ENCODE results near the gene ZBP1.

ZBP1 gene, protein sequence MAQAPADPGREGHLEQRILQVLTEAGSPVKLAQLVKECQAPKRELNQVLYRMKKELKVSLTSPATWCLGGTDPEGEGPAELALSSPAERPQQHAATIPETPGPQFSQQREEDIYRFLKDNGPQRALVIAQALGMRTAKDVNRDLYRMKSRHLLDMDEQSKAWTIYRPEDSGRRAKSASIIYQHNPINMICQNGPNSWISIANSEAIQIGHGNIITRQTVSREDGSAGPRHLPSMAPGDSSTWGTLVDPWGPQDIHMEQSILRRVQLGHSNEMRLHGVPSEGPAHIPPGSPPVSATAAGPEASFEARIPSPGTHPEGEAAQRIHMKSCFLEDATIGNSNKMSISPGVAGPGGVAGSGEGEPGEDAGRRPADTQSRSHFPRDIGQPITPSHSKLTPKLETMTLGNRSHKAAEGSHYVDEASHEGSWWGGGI

DNA sequence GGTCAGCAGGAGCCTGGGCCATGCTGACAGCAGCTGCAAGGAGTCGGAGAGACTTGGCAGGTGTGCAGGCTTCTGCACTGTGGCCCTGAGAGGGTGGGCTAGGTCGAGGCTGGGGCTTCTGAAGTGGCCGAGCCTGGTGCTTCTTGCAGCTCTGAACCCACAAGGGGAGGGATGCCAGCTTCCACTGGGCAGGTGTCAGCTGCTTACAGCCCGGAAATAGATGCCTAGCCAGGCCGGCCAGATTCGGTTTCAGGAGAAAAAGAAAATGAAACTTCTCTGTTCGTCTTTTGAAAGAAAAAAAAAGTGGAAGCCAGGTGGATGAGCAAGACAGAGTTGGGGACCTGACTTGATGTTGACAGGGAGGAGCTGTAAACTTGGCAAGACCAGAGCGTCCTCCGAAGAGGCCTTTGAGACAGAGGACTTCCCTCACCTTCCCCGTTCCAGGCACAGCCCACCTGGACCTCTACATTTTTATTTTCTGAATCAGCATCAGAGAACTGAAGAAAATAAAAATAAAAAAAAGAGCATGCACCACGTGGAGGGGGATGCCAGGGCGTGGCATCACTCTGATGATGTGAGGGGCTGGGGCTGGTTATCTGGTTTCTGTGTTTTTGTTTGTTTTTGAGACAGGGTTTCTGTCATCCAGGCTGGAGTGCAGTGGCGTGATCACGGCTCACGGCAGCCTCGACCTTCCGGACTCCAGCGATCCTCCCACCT, at the start of gene ZBP1:
TSS of gene ZBP1 (minus strand) at position 153 of the 717 bp plus-strand sequence. CDS start at position 22, 131 bp downstream.
- DNase-seq = no peak

DNA sequence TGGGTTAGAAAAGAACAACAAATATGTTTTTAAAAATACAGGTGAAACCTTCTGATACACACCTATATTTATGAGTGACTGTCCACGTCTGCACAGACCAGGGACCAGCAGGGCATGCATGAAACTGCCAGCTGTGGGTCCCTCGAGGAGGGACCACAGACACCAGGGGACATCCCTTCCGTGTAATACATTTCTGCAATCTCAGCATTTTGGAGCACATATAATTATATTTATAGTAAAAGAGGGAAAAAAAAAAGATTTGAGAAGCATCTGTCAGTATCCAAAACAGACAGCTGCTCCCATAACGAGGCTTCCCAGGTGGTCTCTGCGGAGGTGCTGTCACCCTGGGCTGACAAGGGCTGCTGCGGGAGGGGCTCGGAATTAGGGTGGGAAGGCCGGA, 49.4 kb upstream of the ZBP1 start:
- DNase-seq = no peak

DNA sequence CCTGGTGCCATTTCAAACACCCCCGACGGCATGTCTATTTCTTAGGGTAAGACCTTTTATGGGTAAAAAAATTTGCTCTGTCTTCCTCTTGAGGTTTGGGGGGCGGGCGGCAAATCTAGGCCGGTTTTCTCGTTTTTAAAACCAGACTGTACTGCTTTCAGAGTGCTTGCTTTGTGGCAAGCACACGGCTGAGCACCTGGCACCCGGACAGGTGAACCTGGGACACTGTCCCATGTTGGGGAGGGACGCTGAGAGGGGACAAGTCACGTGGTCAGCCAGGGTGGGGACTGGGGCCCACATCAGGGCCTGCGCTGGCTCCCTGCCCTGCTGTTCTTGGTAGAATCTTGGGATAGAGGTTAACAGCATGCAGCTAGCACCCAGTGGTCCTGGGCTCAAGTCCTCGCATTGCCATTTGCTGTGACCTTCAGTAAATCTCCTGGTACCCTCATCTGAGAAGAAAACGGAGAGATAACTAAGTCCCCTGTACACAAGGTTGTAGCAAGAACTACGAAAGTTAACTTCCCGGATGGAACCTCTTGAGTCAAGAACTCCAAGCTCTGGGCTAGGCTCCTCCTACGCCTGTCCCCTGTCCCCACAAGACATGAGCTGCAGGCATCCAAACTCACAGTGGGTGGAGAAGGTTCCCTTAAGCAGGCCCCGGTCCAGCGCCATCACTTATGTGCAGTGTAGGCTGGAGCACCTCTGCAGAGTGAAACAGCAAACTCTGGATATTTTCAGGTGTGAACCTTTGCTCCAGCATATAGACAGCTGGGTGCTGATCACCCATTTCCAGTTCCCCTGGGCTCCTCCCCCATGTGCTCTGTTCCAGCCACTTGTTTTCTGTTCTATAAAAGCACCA, 47.9 kb upstream of the ZBP1 start:
- no peak for DNase-seq

DNA sequence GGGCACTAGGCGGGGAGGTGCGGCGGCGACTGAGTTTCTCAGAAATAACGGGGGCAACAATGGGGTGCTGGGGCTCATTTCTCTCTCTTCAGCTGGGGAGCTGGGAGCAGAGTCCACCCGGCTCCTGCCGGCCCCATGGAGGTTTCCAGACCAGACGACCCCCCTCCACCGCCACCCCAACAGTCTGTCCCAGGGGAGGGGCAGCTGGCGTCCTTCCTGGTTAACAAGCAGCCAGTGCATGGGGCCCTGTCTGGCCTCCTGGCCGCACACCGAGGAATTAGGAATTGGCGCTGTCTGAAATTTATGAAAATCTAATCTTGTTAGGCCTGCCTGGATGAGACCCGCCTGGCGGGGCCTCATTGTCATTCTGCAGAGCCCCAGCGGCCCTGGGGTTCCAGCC, 47.2 kb upstream of the ZBP1 start:
- DNase-seq = no peak

DNA sequence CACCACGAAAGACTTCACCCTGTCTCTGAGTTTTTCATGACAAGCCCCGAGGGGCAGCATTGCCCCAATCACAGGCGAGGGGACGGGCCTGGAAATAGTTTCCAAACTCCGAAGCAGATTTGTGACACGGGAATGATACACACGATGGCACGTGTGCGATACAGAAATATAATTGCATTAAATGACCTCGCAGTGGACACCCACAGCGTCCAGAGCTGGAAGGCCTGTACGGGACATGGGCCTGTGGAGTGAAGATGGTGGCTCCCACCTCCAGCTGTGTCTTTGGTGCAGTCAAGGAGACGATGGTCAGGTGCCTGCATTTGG, 46.6 kb upstream of the ZBP1 start:
- DNase-seq = no peak

DNA sequence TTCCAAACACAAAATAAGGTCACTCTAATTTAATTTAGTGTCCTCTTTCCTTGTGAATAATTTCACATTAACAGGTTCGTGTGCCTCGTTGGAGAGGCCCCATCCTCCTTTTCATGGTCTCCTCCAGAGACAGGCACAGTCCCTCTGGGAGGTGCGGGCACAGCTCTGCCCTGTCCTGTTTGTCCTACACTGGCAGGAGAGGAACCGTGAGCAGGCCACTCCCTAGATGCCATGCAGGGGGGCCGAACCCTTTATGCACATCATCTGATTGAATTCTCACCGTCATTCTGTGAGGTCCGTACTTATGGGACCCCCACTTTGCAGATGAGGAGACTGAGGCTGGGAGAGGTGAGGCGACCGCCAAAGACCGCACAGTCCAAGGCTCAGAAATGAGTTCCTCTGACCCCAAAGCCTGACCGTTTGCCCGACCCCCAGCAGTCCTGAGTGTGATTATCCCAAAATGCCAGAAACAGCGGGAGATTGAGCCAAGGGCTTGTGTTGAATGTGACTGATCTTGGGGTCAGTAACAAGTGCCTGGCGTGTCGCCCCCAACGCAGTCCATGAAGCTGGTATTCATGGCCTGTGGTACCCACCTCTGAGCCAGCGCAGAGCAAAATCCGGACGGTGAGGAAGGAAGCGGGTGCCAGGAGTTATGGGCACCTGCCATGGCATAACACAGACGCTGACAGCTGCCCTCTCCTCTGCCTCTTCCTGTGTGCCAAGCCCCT, 46.0 kb upstream of the ZBP1 start:
- no peak for DNase-seq

DNA sequence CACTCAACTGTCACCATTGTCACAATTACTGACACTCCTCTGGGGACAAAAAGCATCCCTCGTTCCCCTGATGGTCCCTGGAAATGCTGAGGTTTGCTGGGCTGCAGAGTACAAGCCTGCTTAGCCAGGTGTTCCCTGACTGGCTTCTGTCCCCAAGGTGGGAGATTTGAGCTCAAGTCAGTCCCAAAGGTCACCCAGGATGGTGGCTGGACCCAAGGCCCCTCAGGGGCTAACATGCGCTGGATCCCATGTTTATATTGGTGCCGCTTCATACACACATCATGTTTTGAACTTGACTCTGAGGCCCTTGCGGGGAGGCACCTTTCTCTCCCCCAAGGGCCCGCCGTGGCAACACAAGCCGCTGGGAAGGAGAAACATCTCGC, 45.4 kb upstream of the ZBP1 start:
- no peak for DNase-seq

DNA sequence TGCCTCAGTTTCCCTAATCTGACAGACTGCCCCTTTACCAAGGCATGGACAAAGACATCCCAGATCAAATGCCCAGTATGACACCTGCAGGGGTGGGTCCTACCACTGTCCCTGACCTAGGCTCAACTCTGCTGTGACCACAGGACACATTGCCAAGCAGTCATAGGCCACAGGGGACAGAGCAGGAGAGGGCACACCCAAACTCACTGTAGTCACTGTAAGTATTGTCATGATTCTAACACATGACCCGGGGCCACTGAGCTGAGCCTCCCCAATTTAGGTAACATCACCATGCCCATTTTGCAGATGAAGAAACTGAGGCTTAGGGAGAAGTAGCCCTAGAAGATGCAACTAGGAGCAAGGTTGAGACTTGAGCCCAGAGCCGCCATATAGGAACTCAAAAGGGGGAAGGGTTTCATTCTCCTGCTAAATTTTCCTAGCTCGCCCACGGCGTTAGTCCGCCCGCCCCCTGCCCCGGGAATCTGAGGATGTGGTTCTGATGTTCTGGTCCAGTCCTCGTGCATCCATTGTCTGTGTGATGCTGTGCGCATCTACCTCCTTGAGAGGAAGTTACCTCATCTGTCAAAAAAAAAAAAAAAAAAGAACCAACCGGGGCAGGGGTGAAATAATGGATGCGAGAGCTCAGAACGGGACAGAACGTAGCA, 44.8 kb upstream of the ZBP1 start:
- no peak for DNase-seq

DNA sequence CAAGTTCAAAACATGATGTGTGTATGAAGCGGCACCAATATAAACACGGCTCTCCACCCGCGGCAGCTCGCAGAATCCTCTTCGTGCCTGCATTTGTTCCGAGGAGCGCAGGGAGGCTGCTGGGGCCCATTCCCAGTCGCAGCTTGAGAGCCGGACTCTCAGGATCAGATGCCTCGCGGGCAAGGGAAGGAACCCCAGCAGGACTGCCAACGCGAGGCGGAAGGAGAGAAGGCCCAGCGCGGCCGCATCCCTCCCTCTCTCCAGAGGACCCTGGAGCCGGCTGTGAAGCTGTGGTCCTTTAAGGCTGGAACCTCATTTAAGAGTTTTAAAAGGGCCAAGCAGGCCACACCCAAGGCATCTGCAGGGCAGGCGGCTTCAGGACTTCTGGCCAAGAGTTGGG, 44.2 kb upstream of the ZBP1 start:
- DNase-seq = no peak

DNA sequence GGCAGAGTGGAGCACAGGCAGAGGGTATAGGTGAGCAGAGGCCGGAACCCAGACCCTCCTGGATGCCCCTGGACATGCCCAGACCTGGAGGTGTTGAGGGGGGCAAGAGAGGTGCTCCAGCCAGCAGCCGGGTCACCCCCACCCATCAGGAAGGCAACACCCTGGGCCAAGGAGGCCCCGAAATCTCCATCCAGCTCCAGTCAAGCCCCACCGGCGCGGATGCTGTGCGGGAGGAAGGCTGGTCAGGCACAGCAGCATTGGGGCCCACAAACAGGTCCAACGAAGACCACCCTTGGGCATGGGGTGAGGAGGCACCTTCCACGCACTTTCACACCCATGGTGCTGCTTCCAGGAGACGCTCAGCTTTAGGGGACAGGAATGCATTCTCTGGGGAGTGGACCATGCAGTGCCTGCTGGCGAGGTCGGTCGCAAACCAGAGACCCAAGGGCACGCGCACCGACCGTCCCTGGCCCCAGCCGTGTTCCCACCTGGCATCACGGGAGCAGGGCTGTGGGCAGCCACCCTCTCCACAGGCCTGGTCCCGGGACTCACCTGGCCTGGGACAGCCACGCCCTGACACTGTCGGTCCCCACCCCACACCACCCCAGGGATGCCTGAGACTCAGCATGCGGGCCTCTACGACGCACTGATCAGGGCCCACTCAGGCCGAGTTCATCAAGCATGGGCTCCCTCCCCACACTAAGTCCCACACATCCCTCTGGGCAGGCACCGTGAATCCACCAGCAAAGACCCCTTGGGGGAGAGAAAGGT, 43.6 kb upstream of the ZBP1 start:
- DNase-seq = no peak

DNA sequence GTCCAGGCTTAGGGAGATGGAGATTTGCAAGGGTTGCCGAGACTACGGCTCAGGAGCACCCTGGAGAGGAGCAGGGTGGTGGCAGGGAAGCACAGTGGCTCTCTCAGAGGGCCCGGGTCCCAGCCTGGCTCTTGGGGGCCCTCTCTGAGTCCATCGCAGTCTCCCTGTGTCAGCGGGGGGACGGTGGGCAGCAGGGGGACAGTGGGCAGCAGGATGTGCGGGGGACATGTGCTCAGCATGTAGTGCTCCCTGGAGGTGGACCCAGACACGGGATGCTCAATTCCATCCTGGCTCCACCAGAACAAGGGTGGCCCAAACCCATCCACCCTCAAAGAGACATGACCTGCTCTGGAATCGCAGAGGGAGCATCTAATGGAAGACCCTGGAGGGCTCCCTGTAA, 43.0 kb upstream of the ZBP1 start:
- no peak for DNase-seq

DNA sequence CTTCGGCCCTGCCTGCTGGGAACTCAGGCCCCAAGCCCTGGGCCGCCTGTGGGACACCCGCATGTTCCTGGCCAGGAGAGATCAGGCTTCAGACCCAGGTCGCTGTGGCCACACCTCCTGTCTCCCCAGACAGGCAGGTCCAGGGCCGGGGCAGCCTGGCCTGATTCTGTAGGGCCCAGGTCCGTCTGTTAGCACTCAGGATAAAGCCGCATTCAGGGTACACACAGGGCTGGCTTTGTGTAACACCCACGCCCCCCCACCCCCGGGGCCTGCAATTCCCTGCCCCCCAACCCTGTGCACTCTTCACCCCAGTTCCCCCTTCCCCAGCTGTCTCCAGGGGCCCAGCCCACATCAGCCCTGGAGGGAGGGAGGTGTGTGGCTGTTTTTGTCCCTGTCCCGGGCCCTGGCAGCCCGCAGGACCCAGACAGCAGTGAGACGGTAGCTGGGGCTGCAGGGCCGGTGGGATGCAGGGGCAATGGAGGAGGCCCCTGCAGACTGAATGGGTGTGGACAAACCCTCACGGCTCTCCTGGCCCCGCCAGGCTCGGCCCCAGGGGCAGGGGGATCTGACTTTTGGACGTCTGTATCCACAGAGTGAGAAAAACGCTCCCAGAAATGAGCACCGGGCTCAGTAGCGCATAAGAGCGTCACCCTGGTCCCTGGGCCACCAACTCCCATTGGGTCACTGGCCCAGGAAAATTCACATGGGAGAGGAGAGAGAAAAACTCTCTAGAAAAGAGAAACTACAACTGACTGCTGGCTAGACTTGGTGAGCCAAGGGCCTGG, 42.4 kb upstream of the ZBP1 start:
- DNase-seq = no peak

DNA sequence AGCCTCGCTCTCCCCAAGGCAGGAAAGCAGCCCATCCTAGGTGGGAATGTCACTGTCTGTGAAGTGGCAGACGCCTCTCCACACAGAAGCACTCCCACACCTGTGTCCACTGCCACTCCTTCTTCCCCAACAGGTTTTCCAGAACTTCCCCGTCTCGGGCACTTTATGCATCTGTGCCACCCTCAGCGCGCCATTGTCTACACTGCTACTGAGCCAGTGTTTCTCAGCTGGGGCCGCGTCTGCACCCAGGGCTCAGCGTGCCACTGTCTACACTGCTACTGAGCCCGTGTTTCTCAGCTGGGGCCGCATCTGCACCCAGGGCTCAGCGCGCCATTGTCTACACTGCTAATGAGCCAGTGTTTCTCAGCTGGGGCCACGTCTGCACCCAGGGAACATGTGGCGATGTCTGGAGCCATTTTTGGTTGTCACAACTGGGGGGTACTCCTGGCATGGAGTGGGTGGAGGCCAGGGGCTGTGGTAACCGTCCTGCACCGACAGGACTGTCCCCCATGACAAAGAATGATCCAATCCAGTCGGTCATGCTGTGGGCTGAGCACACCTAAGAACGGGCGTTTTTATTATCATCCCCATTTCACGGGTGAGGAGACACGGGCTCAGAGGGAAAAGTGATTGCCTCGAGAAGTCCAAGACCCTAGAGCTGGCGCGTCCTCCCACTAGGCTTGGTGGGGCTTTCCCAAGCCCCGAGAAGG, 41.7 kb upstream of the ZBP1 start:
- no peak for DNase-seq

DNA sequence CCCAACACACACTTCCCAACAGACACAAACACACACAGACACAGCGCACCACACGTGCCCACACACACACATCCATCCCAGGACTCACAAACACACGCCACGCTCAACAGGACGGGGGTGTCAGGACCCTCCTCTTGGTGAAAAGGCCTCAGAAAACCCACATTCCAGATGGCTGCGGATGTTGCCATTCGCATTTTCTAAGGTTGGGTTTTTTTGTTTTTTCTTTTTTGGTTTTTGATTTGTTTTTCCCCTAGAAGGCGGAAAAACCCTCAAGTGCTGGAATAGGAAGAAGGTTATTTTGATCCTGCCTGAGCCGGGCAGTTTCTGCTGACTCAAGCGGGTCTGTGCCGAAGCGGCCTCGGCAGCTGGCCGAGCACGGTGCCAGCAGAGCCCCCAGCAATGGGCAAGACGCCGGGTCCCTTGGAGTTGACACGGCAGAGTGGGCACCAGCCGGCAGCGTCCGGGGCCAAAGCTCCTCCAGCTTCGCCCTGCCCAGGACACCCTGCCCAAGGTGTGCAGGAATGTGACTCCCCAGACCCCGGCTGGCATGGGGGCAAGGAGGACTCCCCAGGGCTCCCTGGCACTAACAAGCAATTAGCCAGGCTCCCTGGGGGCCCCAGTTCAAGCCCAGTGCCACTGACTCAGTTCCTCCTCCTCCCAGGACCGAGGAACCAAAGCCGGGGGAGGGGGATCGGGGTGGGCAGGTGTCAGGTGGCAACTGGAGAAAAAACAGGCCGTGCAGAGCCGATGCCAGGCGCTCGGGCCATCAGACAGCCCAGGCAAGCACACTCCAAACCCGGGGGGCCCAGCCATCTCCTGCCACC, 40.9 kb upstream of the ZBP1 start:
- DNase-seq = no peak

DNA sequence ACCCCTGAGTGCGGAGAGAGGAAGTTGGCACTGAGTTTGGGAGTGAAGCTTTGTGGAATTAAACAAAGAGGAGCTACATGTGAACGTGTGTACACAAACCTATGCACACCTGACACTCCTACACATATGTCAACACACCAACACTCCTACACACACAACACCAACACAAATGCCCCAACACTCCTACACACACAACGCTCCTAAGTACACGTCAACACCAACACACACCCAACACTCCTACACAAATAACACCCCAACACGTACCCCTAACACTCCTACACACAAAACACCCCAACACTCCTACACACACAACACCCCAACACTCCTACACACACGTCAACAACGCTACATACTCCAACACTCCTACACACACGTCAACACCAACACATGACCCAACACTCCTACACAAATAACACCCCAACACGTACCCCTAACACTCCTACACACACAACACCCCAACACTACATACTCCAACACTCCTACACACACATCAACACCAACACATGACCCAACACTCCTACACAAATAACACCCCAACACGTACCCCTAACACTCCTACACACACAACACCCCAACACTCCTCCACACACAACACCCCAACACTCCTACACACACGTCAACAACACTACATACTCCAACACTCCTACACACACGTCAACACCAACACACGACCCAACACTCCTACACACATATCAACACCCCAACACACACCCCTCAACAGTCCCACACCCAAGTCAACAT, 40.1 kb upstream of the ZBP1 start:
- no peak for DNase-seq

DNA sequence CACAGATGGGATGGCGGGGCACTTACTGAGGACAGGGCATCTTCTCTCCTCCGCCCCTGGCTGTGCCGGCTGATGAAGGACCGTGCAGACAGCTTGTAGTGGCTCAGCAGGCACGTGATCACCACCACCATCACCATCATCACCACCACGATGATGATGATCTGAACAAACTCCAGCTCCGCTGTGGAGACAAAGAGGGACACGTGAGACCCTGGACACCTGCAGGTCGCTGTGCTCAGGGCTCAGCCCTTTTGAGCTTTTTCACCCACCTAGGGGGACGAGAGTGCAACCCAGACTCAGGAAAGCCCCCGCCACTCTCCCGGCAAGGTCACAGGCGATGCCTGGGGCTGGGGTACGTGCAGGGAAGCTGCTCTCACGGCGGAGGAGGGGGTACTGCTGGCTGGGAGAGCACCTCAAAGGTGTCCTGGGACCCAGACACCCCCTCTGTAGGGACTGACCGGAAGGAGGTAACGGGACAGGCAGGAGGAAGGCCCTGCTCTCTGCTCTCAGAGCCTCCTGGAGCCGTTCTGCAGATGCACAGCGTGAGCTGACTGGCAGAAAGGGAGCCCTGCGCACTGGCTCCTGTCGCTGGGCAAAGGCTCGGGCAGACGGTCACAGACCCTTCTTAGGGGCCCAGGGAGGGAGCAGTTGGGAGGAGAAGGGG, 39.4 kb upstream of the ZBP1 start:
- DNase-seq = no peak

DNA sequence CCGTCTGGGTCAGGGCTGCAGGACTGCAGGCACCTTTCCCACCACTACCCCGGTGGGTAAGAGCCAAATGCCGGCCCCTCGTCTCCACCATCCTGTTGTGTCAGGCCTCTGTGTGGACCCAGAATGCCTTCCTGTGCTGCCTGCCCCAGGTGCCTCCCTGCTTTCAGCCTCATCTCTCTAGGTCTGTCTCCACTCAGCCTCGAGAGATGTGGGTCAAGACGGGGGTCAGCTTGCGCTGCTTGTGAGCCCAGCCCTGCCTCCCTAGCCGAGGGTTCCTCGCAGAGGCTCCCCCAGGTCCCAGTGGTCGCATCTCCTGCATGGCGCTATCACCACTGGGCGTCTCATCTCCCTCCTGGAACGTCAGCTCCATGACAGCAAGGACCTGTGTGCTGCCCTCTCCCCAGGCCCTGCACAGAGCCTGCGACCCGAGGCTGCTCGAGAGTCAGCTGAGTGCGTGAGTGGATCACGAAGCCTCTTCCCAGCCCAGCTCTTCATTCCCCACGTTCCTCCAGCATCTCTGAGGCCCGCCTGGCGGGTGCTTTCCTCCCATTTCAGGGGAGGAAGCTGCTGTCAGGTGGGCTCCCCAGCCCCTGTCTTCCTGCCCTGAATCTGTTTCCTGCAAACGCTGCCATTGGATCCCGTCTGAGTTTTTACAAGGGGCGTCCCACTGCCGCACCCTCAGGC, 38.7 kb upstream of the ZBP1 start:
- no peak for DNase-seq
